Measurements from ENCODE around the gene NRBP1. TPM values are rescaled to one million over a fixed set of nuclear protein-coding genes. Genes with fewer than 3 reads are reported as not detected.

NRBP1 gene
- total RNA-seq, 2 donors from 2014 or later = 42.9 to 83.4 TPM

DNA sequence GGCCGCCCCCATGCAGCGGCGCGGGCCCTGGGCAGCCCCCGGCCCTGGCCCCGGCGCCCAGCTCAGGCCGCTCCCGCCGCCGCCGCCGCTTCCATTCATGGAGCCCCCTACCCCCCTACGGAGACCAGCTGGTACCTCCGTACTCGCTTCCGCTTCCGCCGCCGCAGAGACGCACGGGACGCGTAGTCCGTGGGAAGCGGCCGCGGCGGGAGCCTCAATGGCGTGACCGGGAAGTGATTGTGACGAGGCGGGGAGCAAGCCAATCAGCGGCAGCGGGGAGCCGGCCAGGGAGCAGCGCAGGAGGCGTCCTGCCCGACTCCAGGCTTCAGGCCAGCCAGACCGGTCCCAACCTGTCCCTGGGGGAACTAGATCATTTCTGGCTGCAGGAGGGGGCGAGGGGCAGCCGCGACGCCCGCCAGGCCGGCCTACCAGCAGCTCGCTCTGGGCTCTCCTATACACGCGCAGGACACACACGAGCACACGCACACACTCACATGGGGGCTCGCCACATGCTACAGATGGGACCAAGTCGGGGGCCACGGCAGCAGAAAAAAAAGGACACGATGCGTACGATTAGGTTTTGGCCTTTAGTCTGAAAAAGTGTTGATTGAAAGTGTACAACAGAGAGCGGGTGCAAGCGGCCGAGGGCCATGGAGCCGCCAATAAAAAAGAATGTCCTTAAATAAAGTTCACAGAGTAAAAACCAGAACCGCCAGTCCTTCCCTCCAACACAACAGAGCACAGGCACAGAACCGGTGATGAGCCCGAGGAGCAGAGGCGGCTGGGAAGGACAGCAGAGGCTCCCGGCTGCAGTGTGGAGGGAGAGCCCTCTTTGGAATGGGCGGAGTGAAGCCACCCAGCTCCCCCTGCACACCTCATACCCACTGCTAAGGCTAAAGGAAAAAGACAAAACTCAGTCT, 47.5 kb upstream of the NRBP1 start, which contains the start of gene ZNF513:
Gene ZNF513 (minus strand): TSS at position 109 of the 920 bp plus-strand sequence. CDS start 208 bp downstream, outside the sequence.
- H3K4me1 ChIP-seq (replicated peaks) = peaks cover 5% of the 10 kb centered on the region
- H3K9me3 ChIP-seq = no peaks in the 10 kb centered on the region
- H3K27ac ChIP-seq = peak within 1 kb of the TSS; percentile 91
- peaks cover 9% of the 10 kb centered on the region in 2 donors for H3K36me3 ChIP-seq
- intact Hi-C loops (cut with DNase I) = no loop called here
- no peaks in the 10 kb centered on the region for H3K27me3 ChIP-seq (replicated peaks; ENCODE audit: insufficient read depth)
- WGBS = 7% methylated on average over 62 of the region's 67 CpGs
- peak; percentile 98 for DNase-seq (ENCODE audit: low spot score)
- TF ChIP-seq, protein P1, sequence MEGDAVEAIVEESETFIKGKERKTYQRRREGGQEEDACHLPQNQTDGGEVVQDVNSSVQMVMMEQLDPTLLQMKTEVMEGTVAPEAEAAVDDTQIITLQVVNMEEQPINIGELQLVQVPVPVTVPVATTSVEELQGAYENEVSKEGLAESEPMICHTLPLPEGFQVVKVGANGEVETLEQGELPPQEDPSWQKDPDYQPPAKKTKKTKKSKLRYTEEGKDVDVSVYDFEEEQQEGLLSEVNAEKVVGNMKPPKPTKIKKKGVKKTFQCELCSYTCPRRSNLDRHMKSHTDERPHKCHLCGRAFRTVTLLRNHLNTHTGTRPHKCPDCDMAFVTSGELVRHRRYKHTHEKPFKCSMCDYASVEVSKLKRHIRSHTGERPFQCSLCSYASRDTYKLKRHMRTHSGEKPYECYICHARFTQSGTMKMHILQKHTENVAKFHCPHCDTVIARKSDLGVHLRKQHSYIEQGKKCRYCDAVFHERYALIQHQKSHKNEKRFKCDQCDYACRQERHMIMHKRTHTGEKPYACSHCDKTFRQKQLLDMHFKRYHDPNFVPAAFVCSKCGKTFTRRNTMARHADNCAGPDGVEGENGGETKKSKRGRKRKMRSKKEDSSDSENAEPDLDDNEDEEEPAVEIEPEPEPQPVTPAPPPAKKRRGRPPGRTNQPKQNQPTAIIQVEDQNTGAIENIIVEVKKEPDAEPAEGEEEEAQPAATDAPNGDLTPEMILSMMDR (IDR thresholded peaks at IDR 0.05) = no peak
- TF ChIP-seq POLR2AphosphoS5 (IDR thresholded peaks at IDR 0.05) (peak; percentile 99), POLR2A (IDR thresholded peaks at IDR 0.05) (peak; percentile 62)
- H3K4me3 ChIP-seq = peak within 1 kb of the TSS; percentile 74 to 95

GRCh38 chr2:27381577-27382181, 46.8 kb upstream of the NRBP1 start:
- H3K27ac ChIP-seq = peak overlapping the region; percentile 91
- peaks cover 5% of the 10 kb centered on the region for H3K4me1 ChIP-seq (replicated peaks)
- 92% methylated on average over 10 of the region's 10 CpGs for WGBS
- H3K27me3 ChIP-seq (replicated peaks; ENCODE audit: insufficient read depth) = no peaks in the 10 kb centered on the region
- intact Hi-C loops (cut with DNase I) = no loop called here
- no peaks in the 10 kb centered on the region for H3K9me3 ChIP-seq
- DNase-seq (ENCODE audit: low spot score) = no peak
- peaks cover 4 to 6% of the 10 kb centered on the region in 2 donors for H3K36me3 ChIP-seq
- peak overlapping the region in 1 of 2 donors; percentile 95 for H3K4me3 ChIP-seq
- no peak for TF ChIP-seq POLR2AphosphoS5 (IDR thresholded peaks at IDR 0.05)
- TF ChIP-seq, protein P1 (IDR thresholded peaks at IDR 0.05) = no peak
- no peak for TF ChIP-seq POLR2A (IDR thresholded peaks at IDR 0.05)

GRCh38 chr2:27390822-27391679, 37.4 kb upstream of the NRBP1 start:
- WGBS = 95% methylated on average over 9 of the region's 9 CpGs
- TF ChIP-seq, protein P1 (IDR thresholded peaks at IDR 0.05) = no peak
- Histone ChIP-seq H3K4me1 (replicated peaks) (no peaks in the 10 kb centered on the region), H3K27me3 (replicated peaks; ENCODE audit: insufficient read depth) (no peaks in the 10 kb centered on the region), H3K4me3 (no peak overlapping the region), H3K36me3 (no peaks in the 10 kb centered on the region), H3K9me3 (no peaks in the 10 kb centered on the region), H3K27ac (no peak overlapping the region)
- intact Hi-C loops (cut with DNase I) = no loop called here
- no peak for DNase-seq (ENCODE audit: low spot score)

- Histone ChIP-seq H3K9me3 (no peaks in the 10 kb centered on the region), H3K4me1 (replicated peaks) (no peaks in the 10 kb centered on the region), H3K27ac (no peak overlapping the region), H3K4me3 (no peak overlapping the region), H3K36me3 (no peaks in the 10 kb centered on the region), H3K27me3 (replicated peaks; ENCODE audit: insufficient read depth) (no peaks in the 10 kb centered on the region)
- WGBS = 97% methylated on average over 33 of the region's 33 CpGs
- intact Hi-C loops (cut with DNase I) = no loop called here
- DNase-seq (ENCODE audit: low spot score) = no peak
- TF ChIP-seq, protein P1 (IDR thresholded peaks at IDR 0.05) = no peak
- no peak for TF ChIP-seq POLR2AphosphoS5 (IDR thresholded peaks at IDR 0.05)
- TF ChIP-seq POLR2A (IDR thresholded peaks at IDR 0.05) = no peak
These were observed 35.2 kb upstream of the NRBP1 start for GRCh38 chr2:27393225-27393624.
